Ovary (tissue), 3 donors: Measurements from ENCODE around the gene RFFL.

ENCODE experiments used
- EP300 ChIP-seq: sonication (generic); formaldehyde crosslinking; IDR thresholded peaks from one replicate; pipeline ENCODE4 v1.6.1; 2017; ENCODE audit warnings: antibody characterized with exemption
- POLR2A ChIP-seq: fragments of 450-650 bp; IDR thresholded peaks from one replicate; pipeline ENCODE4 v1.6.1; 2017; ENCODE audit warnings: antibody characterized with exemption, mild to moderate bottlenecking, moderate library complexity
- TF ChIP-seq, protein P1 (sequence below), 3 donors: fragments of 450-650 bp in 2 of 3; fragments of 200-600 bp in 1 of 3; IDR thresholded peaks; one replicate each; pipeline versions ENCODE4 v1.5.1 to v1.8.0; 2016 to 2022; ENCODE audit warnings: antibody characterized with exemption in 3 of 3, mild to moderate bottlenecking in 1 of 3
- donor health status: DM: no; HTN: no; CAD: no.

DNA sequence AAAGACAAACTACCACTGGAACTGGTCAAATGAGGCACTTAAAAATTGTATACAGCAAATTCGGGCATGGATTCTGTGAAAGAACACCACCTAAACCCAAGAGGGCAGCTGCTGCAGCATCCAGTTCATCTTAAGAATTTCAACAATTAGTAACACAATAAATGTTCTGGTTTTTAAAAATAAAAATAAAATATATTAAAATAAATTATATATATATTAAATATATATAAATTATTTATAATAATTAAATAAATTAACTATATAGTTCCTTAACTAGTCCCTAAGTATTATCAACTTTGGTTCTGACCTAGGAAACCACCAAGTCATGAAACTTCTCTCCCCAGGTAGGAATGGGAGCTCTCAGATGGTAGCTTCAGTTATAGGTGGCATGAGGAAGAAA is 13.4 kb upstream of the RFFL start:
- no peak for TF ChIP-seq POLR2A
- TF ChIP-seq, protein P1, sequence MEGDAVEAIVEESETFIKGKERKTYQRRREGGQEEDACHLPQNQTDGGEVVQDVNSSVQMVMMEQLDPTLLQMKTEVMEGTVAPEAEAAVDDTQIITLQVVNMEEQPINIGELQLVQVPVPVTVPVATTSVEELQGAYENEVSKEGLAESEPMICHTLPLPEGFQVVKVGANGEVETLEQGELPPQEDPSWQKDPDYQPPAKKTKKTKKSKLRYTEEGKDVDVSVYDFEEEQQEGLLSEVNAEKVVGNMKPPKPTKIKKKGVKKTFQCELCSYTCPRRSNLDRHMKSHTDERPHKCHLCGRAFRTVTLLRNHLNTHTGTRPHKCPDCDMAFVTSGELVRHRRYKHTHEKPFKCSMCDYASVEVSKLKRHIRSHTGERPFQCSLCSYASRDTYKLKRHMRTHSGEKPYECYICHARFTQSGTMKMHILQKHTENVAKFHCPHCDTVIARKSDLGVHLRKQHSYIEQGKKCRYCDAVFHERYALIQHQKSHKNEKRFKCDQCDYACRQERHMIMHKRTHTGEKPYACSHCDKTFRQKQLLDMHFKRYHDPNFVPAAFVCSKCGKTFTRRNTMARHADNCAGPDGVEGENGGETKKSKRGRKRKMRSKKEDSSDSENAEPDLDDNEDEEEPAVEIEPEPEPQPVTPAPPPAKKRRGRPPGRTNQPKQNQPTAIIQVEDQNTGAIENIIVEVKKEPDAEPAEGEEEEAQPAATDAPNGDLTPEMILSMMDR (IDR thresholded peaks at IDR 0.05) = no peak
- TF ChIP-seq EP300 = no peak
